Measurements from ENCODE around the gene ZFAND6. TPM values are rescaled to one million over a fixed set of nuclear protein-coding genes. Genes with fewer than 3 reads are reported as not detected.

Gene ZFAND6
- polyA plus RNA-seq, 4 donors = 114 to 129 (median 126) TPM

DNA sequence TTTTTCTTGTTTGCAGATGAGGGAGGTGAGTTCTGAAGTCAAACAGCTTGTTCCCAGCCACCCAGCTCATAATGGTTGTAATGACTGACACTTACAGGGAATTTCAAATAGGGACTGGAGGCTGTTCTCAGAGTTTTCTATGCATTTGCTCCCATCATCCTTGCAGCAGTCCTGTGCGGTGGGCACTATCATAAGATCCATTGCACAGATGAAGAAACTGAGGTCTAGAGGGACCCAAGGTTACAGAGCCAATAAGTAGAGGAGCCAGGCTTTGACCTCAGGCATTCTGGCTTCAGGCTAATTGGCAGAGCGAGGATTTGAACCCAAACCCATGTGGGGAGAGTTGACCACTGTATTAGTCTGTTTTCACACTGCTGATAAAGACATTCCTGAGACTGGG is 125.7 kb downstream of the ZFAND6 start:
- no peak for DNase-seq (ENCODE audit: low read depth in 4 of 4, low spot score in 3 of 4)

DNA sequence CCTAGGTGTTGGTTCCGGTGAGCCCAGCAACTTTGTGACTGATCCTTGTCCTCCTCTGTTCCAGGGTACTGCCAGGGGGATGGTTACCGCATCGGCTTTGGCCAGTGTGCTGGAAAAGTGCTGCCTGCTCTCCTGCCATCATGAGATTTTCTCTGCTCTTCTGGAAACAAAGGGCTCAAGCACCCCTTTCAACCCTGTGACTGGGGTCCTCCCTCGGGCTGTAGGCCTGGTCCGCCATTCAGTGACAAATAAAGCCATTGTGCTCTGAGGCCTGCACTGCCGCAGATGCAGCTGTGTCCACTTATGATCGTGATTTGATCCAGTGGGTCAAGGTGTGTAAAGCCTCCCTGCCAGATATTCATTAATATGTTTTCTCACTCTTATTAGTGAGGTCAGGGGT is 126.6 kb downstream of the ZFAND6 start:
- no peak for DNase-seq (ENCODE audit: low read depth in 4 of 4, low spot score in 3 of 4)

DNA sequence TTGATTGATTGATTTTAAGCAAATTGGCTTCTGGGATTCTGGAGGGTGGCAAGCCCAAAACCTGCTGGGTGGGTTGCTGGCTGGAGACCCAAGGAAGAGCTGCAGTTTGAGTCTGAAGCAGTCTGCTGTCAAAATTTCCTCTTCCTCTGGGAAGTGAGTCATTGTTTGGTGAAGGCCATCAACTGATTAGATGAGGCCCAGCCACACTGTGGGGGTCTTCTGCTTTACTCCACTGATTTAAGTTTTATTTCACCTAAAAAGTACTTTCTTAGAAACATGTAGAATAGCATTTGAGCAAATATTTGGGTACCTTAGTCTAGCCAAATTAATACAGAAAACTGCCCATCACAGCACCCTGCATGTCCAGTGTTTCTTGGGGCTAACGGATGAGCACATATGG is 127.1 kb downstream of the ZFAND6 start:
- no peak for DNase-seq (ENCODE audit: low read depth in 4 of 4, low spot score in 3 of 4)

Other genes with a start within 250 kb of the ZFAND6 start
- 10 to 100 TPM; 31.2 to 44.7 (median 37.3) TPM for gene MTHFS, start 162.7 kb upstream of the ZFAND6 start, polyA plus RNA-seq (ENCODE audit: insufficient read length in 4 of 4)
- gene BCL2A1, start 88.5 kb upstream of the ZFAND6 start, polyA plus RNA-seq (ENCODE audit: insufficient read length in 4 of 4) = under 1 TPM in 2 of 4 donors, not detected in 2; 0.22 to 0.32 TPM
- 10 to 100 TPM; 32.2 to 44.2 (median 37.2) TPM for gene FAH, start 93.3 kb downstream of the ZFAND6 start, polyA plus RNA-seq (ENCODE audit: insufficient read length in 4 of 4)
- gene CTXND1, start 192.5 kb downstream of the ZFAND6 start, polyA plus RNA-seq (ENCODE audit: insufficient read length in 4 of 4) = 10 to 100 TPM in 3 of 4 donors, 1 to 10 TPM in 1; 9.4 to 14.1 (median 11.8) TPM